Mesothelial cell of epicardium (in vitro differentiated cells): Measurements from ENCODE around the gene APOBEC3G. TPM values are rescaled to one million over a fixed set of nuclear protein-coding genes. Genes with fewer than 3 reads are reported as not detected.

Experiments used
- DNase-seq, 2 experiments: peaks; one replicate each; pipeline ENCODE4 v3.0.0; 2021; ENCODE audit warnings: low spot score in 2 of 2; ENCODE audit not compliant: unreplicated experiment in 2 of 2
- H3K27ac Mint-ChIP-seq: 2 replicates; pipeline ENCODE4 v1.8.0; 2021; ENCODE audit warnings: mixed read lengths
- H3K27me3 Mint-ChIP-seq: 2 replicates; pipeline ENCODE4 v1.8.0; 2021; ENCODE audit warnings: low read depth, mixed read lengths
- H3K36me3 Mint-ChIP-seq: 2 replicates; pipeline ENCODE4 v1.8.0; 2021; ENCODE audit warnings: mixed read lengths
- H3K4me1 Mint-ChIP-seq: 2 replicates; pipeline ENCODE4 v1.8.0; 2021; ENCODE audit warnings: mixed read lengths
- H3K4me3 Mint-ChIP-seq: 2 replicates; pipeline ENCODE4 v1.8.0; 2021; ENCODE audit warnings: mild to moderate bottlenecking, moderate library complexity, mixed read lengths
- H3K9me3 Mint-ChIP-seq: 2 replicates; pipeline ENCODE4 v1.8.0; 2021; ENCODE audit warnings: mixed read lengths
- CTCF ChIP-seq: fragments of 200-600 bp; sonication (generic); IDR thresholded peaks from one replicate; pipeline ENCODE4 v1.5.0; 2021; ENCODE audit warnings: antibody characterized with exemption; ENCODE audit not compliant: unreplicated experiment
- total RNA-seq: library from RNA; stranded (reverse); gene quantifications from 3 replicates; pipeline ENCODE4 v1.2.1, GENCODE V29; 2021

The APOBEC3G gene
- total RNA-seq, 1 donor from 2014 or later = 5.5 TPM

DNA sequence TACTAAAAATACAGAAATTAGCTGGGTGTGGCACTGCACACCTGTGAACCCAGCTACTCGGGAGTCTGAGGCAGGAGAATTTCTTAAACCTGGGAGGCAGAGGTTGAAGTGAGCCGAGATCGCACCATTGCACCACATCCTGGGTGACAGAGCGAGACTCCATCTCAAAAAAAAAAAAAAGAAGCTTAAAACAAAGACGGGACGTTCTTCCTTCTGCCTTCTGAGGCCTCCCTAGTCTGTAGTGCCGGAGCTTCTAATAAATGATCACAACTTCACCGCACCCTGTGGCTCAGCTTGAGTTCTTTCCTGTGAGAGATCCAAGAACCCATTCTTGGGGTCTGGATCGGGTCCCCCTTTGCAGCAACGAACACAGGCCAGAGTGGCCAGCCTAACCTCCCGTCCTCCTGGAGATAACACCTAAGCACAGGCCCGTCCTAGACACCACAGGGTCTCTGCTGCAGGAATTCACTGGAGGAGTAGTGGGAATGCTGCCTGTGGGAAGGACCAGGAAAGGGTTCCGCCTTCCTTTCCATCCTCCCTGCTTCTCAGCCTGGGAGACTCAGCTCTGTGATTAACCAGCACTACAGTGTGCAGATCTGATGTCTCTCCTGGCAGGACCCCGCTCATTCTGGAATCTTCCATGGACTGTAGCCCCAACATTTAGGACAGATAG lies 17.8 kb downstream of the APOBEC3G start:
- no peak overlapping the region for H3K4me3 Mint-ChIP-seq
- TF ChIP-seq CTCF = no peak
- no peaks in the 10 kb centered on the region for H3K9me3 Mint-ChIP-seq
- no peaks in the 10 kb centered on the region for H3K27me3 Mint-ChIP-seq
- no peaks in the 10 kb centered on the region for H3K36me3 Mint-ChIP-seq
- DNase-seq = no peak
- no peak overlapping the region for H3K27ac Mint-ChIP-seq
- H3K4me1 Mint-ChIP-seq = peaks cover 12% of the 10 kb centered on the region

DNA sequence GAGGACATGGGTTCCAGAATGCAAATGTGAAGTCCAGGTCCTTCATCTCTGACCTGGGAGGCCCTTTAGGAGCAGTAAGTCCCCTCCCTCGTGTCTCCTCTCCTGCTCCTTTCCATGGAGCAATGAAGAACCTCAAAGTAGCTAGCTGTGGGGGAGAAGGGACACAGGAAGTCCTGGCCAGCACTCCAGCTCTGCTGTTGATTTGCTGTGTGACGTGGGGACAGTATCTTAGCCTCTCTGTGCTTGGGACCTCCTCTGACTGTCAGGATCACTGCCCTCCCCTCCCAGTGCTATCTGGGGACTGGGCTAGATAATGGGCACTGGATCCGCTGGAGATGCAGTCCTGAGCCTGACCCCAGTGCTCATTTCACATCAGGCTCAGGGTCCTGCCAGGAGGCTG lies 18.9 kb downstream of the APOBEC3G start:
- no peak for DNase-seq
- Mint-ChIP-seq H3K4me3 (no peak overlapping the region), H3K9me3 (no peaks in the 10 kb centered on the region), H3K36me3 (no peaks in the 10 kb centered on the region), H3K27ac (no peak overlapping the region), H3K4me1 (peaks cover 12% of the 10 kb centered on the region), H3K27me3 (no peaks in the 10 kb centered on the region)
- TF ChIP-seq CTCF = no peak

DNA sequence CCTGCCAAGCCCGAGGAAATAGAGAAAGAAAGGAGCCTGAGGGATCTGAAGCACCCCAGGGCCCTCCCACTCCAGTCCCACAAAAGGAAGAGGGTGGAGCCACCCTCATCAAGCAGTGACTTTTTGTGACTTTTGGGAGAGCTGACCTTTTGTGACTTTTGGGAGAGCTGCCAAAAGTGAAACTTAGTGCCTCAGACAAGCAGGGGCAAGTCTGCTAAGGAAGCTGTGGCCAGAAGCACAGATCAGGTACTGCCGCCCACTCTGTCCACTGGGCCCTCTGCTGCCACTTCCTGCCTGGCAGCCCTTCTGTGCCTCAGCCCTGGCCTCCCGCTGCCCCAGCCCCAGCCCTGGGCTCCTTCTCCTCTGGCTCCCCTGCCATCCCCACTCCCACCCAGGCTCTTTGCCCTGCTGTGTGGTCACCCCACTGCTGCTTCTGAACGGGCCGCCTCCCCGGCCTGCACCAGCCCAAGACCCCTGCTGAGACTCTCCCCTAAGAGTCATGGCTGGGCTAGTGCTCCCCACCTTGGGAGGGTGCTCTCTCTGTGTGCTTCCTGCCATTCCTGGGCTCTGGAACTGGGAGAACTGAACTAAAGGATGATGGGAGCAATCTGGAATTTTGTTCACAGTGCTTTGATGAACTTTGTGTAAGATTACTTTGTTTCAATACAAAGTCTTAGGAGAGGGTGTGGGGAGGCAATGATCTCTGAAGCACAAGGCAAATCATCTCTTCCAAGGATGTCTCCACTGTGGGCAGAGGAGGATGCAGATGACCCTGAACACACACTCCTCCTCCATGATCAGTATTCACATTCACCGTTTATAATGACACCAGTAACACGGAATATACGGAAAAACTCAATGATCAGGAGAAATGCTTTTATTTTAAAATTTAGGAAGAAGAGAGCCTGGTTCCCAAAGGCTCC lies 20.3 kb downstream of the APOBEC3G start, which contains the start of gene APOBEC3H:
TSS of gene APOBEC3H (plus strand) at position 147 of the 923 bp plus-strand sequence. CDS start 3,035 bp downstream, outside the sequence.
- peak within 1 kb of the TSS; percentile 87 for H3K27ac Mint-ChIP-seq
- H3K9me3 Mint-ChIP-seq = no peaks in the 10 kb centered on the region
- H3K36me3 Mint-ChIP-seq = no peaks in the 10 kb centered on the region
- peaks cover 12% of the 10 kb centered on the region for H3K4me1 Mint-ChIP-seq
- H3K27me3 Mint-ChIP-seq = no peaks in the 10 kb centered on the region
- DNase-seq = no peak
- H3K4me3 Mint-ChIP-seq = no peak within 1 kb of the TSS
- no peak for TF ChIP-seq CTCF

GRCh38 chr22:39098026-39098425 lies 21.0 kb downstream of the APOBEC3G start:
- TF ChIP-seq CTCF = no peak
- DNase-seq = no peak
- H3K36me3 Mint-ChIP-seq = no peaks in the 10 kb centered on the region
- peak overlapping the region; percentile 87 for H3K27ac Mint-ChIP-seq
- H3K9me3 Mint-ChIP-seq = no peaks in the 10 kb centered on the region
- peaks cover 12% of the 10 kb centered on the region for H3K4me1 Mint-ChIP-seq
- H3K27me3 Mint-ChIP-seq = no peaks in the 10 kb centered on the region
- H3K4me3 Mint-ChIP-seq = no peak overlapping the region

DNA sequence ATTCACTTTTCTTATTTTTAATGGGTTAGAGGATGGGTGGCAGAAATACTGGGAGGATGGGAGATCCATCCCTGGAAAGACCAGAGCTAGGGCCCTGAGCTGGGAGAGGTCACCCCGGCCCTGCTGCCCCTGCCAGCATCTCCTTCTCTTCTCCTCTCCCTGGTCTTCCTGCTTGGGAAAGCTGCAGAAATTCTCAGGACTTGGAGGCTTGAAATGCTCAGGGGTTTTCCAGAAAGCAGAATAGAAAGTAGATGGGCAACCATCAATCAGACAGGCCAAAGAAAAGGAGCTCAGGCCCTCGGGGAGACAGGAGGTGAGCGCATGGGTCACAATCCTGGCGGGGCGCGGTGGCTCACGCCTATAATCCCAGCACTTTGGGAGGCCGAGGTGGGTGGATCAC lies 21.5 kb downstream of the APOBEC3G start:
- H3K27me3 Mint-ChIP-seq = no peaks in the 10 kb centered on the region
- DNase-seq = no peak
- H3K4me1 Mint-ChIP-seq = peaks cover 12% of the 10 kb centered on the region
- H3K36me3 Mint-ChIP-seq = no peaks in the 10 kb centered on the region
- TF ChIP-seq CTCF = no peak
- H3K4me3 Mint-ChIP-seq = no peak overlapping the region
- peak overlapping the region; percentile 12 for H3K27ac Mint-ChIP-seq
- H3K9me3 Mint-ChIP-seq = no peaks in the 10 kb centered on the region
